Astrocyte of the cerebellum (primary cell): ENCODE measurements around the gene CSH1.
"Not testable (repeated sequence)": the region's sequence is repeated elsewhere in the genome, so short reads cannot be mapped to it uniquely, and the experiment has no call there.

ENCODE experiments used
- DNase-seq: peaks from one replicate; pipeline ENCODE4 v3.0.0-alpha.2; 2011; ENCODE audit warnings: low read depth
- H3K4me3 ChIP-seq: 2 replicates; pipeline ENCODE4 v1.5.1; 2011; ENCODE audit warnings: mild to moderate bottlenecking, low read depth, low read length, moderate library complexity
- in situ Hi-C: cut with HindIII; loops from 2 replicates; pipeline ENCODE4 v1.10.0; 2017; ENCODE audit warnings: low sequenced_read_pairs
- TF ChIP-seq, protein P1 (sequence below): IDR thresholded peaks from 2 replicates; pipeline ENCODE4 v1.5.1; 2012; ENCODE audit warnings: low read length, low read depth, moderate library complexity, mild to moderate bottlenecking; ENCODE audit errors: missing control alignments

Gene CSH1

GRCh38 chr17:63911657-63912100 lies 15.3 kb upstream of the CSH1 start:
- in situ Hi-C loops = no loop called here
- no peak overlapping the region for H3K4me3 ChIP-seq
- TF ChIP-seq, protein P1, sequence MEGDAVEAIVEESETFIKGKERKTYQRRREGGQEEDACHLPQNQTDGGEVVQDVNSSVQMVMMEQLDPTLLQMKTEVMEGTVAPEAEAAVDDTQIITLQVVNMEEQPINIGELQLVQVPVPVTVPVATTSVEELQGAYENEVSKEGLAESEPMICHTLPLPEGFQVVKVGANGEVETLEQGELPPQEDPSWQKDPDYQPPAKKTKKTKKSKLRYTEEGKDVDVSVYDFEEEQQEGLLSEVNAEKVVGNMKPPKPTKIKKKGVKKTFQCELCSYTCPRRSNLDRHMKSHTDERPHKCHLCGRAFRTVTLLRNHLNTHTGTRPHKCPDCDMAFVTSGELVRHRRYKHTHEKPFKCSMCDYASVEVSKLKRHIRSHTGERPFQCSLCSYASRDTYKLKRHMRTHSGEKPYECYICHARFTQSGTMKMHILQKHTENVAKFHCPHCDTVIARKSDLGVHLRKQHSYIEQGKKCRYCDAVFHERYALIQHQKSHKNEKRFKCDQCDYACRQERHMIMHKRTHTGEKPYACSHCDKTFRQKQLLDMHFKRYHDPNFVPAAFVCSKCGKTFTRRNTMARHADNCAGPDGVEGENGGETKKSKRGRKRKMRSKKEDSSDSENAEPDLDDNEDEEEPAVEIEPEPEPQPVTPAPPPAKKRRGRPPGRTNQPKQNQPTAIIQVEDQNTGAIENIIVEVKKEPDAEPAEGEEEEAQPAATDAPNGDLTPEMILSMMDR = peak; percentile 72
- DNase-seq = no peak

- H3K4me3 ChIP-seq = no peak within 1 kb of the TSS
- no peak for DNase-seq
- in situ Hi-C loops = no loop called here
- TF ChIP-seq, protein P1 = no peak
Measured at GRCh38 chr17:63911041-63911635, 14.8 kb upstream of the CSH1 start, which contains the start of gene CSHL1. CSHL1 (minus strand) TSS chr17:63911258; CDS start chr17:63911196, 62 bp downstream.

- in situ Hi-C loops = no loop called here
- no peak overlapping the region for H3K4me3 ChIP-seq
- TF ChIP-seq, protein P1 = no peak
- no peak for DNase-seq
Measured at GRCh38 chr17:63910096-63910495, 13.7 kb upstream of the CSH1 start.

- in situ Hi-C loops, DNase-seq: not testable (repeated sequence)
Measured at GRCh38 chr17:63909586-63909985, 13.2 kb upstream of the CSH1 start.

DNA sequence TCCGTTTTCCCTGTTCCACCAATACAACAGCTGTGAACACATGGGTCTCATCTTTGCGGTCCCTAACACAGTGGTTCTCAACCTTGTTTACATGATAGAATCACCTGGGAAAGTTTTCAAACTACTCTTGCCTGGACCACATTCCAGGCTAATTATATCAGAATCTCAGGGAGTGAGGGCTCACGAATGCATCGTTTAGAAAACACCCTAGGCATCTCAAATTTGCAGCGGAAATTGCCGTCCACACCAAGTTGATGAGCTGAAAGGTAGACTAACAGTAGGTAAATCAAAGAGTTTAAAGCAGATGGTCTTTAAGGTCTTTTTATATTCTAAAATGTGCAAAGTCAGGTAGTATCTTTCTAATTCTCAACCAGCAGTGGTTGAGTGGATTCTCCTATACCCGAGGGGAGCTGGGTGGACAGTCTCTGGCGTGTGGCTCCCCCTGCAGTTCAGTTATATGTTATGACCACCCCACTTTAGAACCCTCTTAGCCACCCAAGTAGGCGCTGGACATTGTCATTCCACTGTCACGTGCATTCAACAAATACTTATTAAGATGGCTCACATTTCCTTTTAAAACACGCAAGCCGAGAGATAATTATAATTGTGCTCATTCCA lies 10.9 kb upstream of the CSH1 start:
- H3K4me3 ChIP-seq, DNase-seq, in situ Hi-C loops: not testable (repeated sequence)
- TF ChIP-seq, protein P1 = peak; percentile 22

More at GRCh38 chr17:63909586-63909985, 13.2 kb upstream of the CSH1 start:
- not testable (repeated sequence) for H3K4me3 ChIP-seq

- in situ Hi-C loops, DNase-seq, H3K4me3 ChIP-seq: not testable (repeated sequence)
Measured at GRCh38 chr17:63904796-63905195, 8.4 kb upstream of the CSH1 start.

DNA sequence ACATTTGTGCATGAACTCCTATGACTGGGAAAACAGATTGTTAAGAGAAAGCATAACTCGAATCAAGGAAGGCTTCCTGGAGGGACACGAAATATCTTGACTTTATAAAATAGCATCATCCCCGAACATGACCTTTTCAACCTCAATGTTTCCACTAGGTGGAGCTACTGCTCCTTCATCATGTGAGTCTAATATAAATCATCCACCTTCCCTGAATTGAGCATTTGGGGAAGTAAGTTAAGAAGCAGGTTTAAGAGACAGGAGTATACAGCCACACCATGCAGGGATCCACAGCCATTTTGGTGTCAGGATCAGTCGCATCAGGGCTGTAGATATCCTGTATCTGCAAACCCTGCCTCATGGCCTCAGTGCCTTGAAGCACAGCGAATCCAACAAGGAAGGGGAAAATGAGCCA lies 7.4 kb upstream of the CSH1 start:
- TF ChIP-seq, protein P1 = peak; percentile 28
- in situ Hi-C loops, DNase-seq, H3K4me3 ChIP-seq: not testable (repeated sequence)

DNA sequence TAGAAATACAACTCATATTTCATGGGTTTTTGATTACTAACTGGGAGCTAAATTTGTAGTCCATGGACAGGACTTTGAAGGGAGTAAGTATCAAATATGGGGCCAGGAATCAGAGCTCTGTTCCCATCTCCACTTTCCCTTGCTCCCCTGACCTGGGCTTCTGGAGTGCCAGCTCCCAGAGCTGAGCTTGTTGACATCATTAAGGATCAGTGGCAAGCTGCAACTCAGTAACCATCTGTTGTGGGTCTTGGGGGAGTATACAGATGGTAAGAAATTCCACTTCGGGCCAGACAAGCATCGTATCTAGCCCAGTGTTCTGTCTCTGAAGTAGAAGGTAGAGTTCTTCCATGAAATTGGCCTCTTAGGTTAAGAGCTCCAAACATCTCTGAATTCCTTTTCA lies 5.6 kb upstream of the CSH1 start:
- H3K4me3 ChIP-seq, in situ Hi-C loops, DNase-seq: not testable (repeated sequence)

- DNase-seq, in situ Hi-C loops, H3K4me3 ChIP-seq: not testable (repeated sequence)
Measured at GRCh38 chr17:63898899-63899798, 2.8 kb upstream of the CSH1 start.

DNA sequence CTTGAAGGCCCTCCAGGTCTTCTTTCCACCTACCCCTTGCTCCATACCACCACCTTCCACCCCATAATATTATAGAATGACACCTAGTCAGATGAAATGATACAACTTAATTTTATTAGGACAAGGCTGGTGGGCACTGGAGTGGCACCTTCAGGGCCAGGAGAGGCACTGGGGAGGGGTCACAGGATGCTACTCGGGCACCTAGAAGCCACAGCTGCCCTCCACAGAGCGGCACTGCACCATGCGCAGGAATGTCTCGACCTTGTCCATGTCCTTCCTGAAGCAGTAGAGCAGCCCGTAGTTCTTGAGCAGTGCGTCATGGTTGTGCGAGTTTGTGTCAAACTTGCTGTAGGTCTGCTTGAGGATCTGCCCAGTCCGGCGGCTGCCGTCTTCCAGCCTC lies 1.6 kb downstream of the CSH1 start:
- in situ Hi-C loops, H3K4me3 ChIP-seq, DNase-seq: not testable (repeated sequence)

DNA sequence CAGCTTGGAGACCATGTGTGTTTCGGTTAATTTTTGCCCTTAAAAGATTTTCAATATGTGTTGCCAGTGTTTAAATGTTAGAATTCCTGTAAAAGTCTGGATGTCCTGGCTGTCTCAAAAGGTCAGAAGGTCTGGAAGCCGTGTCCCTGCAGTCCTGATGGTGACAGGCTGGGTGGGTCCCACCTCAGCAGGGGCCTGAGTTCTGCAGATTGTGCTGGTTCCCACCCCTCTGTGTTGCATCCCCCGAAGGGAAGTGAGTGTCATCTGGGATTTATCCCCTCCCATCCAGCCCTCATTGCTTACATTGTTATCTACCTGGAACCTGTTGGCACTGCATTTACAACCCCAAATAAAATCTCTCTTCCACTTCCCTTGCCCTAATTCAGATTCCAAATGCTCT lies 2.4 kb downstream of the CSH1 start:
- H3K4me3 ChIP-seq, DNase-seq, in situ Hi-C loops: not testable (repeated sequence)
